PC-3 (cell line): ENCODE results near the gene MAK. TPM values are rescaled to one million over a fixed set of nuclear protein-coding genes. Genes with fewer than 3 reads are reported as not detected.
A peak's percentile ranks its signal among the peaks of the same experiment; 100 is the strongest.
"Not testable (repeated sequence)": the region's sequence is repeated elsewhere in the genome, so short reads cannot be mapped to it uniquely, and the experiment has no call there.

Experiments
- ATAC-seq: fragments of 200-7000 bp; cut with Tn5 transposase; 2 replicates; pipeline ENCODE4 v1.9.1; 2020; ENCODE audit warnings: mild to moderate bottlenecking, moderate library complexity
- BruUV-seq: library from RNA; stranded (reverse); fragments of 400-500 nt; replicated peaks from 2 replicates; lab custom pipeline; 2021; lab: Mats Ljungman, UMichigan
- CTCF ChIA-PET: fragments of 300-600 bp; sonication (Branson Sonifier 250); formaldehyde crosslinking; loops from one replicate; lab custom pipeline; 2022; ENCODE audit warnings: antibody characterized with exemption; lab: Charles Lee
- POLR2A ChIA-PET: fragments of 300-600 bp; sonication (Branson Sonifier 250); formaldehyde crosslinking; loops from one replicate; lab custom pipeline; 2022; ENCODE audit warnings: antibody characterized with exemption; ENCODE audit not compliant: unreplicated experiment; lab: Charles Lee
- DNase-seq: peaks from one replicate; pipeline ENCODE4 v3.0.0-alpha.2; 2015
- H2AFZ ChIP-seq: fragments of 300-600 bp; sonication (generic); 2 replicates; pipeline ENCODE4 v1.6.0; 2016; ENCODE audit warnings: antibody characterized with exemption, low read length
- H3F3A ChIP-seq: fragments of 300-600 bp; sonication (generic); one replicate; pipeline ENCODE4 v1.6.0; 2017; ENCODE audit warnings: antibody characterized with exemption, low read length, control low read depth, mild to moderate bottlenecking; ENCODE audit not compliant: unreplicated experiment
- H3K27ac ChIP-seq: fragments of 300-600 bp; sonication (generic); 2 replicates; pipeline ENCODE4 v1.5.1; 2016; ENCODE audit warnings: mild to moderate bottlenecking, low read length
- H3K27me3 ChIP-seq: fragments of 300-600 bp; sonication (generic); 2 replicates; pipeline ENCODE4 v1.6.1; 2016; ENCODE audit warnings: low read length, mixed read lengths
- H3K36me3 ChIP-seq: fragments of 300-600 bp; sonication (generic); 2 replicates; pipeline ENCODE4 v1.6.1; 2016; ENCODE audit warnings: low read depth, mixed run types, low read length, mixed read lengths
- H3K4me1 ChIP-seq: fragments of 300-600 bp; sonication (generic); 2 replicates; pipeline ENCODE4 v1.5.1; 2016; ENCODE audit warnings: low read length; ENCODE audit not compliant: insufficient read depth
- H3K4me2 ChIP-seq: fragments of 300-600 bp; sonication (generic); 2 replicates; pipeline ENCODE4 v1.6.0; 2016; ENCODE audit warnings: low read length
- H3K4me3 ChIP-seq: fragments of 300-600 bp; sonication (generic); 2 replicates; pipeline ENCODE4 v1.5.1; 2016; ENCODE audit warnings: mild to moderate bottlenecking, low read length, mixed read lengths
- H3K79me2 ChIP-seq: fragments of 300-600 bp; sonication (generic); 2 replicates; pipeline ENCODE4 v1.6.1; 2017; ENCODE audit warnings: low read length, mixed read lengths
- H3K9ac ChIP-seq: fragments of 300-600 bp; sonication (generic); 2 replicates; pipeline ENCODE4 v1.6.0; 2016; ENCODE audit warnings: mild to moderate bottlenecking, low read length
- H3K9me2 ChIP-seq: fragments of 300-600 bp; sonication (generic); replicated peaks from 2 replicates; pipeline ENCODE4 v1.6.1; 2016; ENCODE audit warnings: mixed run types, low read length, mixed read lengths
- H3K9me3 ChIP-seq: fragments of 300-600 bp; sonication (generic); 2 replicates; pipeline ENCODE4 v1.6.1; 2016; ENCODE audit warnings: low read length, mixed read lengths
- H4K20me1 ChIP-seq: fragments of 300-600 bp; sonication (generic); 2 replicates; pipeline ENCODE4 v1.6.1; 2016; ENCODE audit warnings: low read length, mixed read lengths
- EZH2 ChIP-seq: fragments of 300-600 bp; sonication (generic); IDR thresholded peaks from one replicate; pipeline ENCODE4 v1.6.1; 2017; ENCODE audit warnings: antibody characterized with exemption, mild to moderate bottlenecking, low read length; ENCODE audit not compliant: unreplicated experiment
- EZH2phosphoT487 ChIP-seq: fragments of 300-600 bp; sonication (generic); IDR thresholded peaks from 2 replicates; pipeline ENCODE4 v1.6.1; 2018; ENCODE audit warnings: mild to moderate bottlenecking, antibody characterized with exemption, low read length, borderline replicate concordance
- intact Hi-C: fragments of 100-400 bp; cut with micrococcal nuclease; formaldehyde crosslinking; loops from 2 replicates; pipeline ENCODE4 v1.9.0; 2023
- total RNA-seq: library from RNA; depleted of rRNA; stranded (reverse); fragments of >200 nt; gene quantifications from 2 replicates; pipeline ENCODE4 v1.2.3, GENCODE V29; 2014
- TF ChIP-seq, protein P1 (sequence below): fragments of 300-600 bp; sonication (generic); conservative IDR thresholded peaks from 2 replicates; pipeline ENCODE4 v1.5.1; 2017; ENCODE audit warnings: antibody characterized with exemption, low read depth, mild to moderate bottlenecking, low read length

The MAK gene
- total RNA-seq, 1 experiment from 2014 or later, result 0.11 TPM

DNA sequence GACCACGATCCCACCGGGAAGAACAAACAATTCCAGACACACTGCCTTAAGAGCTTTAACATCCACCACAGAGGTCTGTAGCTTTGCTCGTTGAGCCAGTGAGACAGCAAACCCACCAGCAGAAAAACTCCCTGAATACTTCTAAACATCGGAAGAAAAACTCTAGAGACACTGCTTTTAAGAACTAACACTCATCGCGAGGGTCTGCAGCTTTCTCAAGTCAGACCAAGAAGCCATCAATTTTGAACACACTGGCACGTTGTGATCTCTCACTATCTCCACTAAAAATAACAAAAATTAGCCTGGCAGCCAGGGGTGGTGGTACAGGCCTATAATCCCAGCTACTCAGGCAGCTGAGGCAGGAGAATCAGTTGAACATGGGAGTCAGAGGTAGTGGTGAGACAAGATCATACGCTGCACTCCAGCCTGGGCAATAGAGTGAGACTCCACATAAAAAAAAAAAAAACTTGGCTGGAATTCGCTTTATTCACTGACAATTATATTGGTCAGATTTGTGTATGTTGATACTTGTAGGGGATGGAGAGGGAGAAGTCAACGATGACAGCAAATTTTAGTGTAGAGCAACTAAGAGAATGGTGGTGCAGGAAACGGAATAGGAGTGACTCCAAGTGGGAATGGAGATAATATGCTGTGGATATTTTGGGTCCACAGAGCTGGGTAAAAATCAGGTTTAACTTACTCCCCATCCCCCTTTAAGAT lies 116.3 kb downstream of the MAK start:
- no peak for DNase-seq
- BruUV-seq, result no TSS peak
- Histone ChIP-seq H3K9me2 (no peaks in the 10 kb centered on the region), H3K27me3 (no peaks in the 10 kb centered on the region), H4K20me1 (no peaks in the 10 kb centered on the region), H3K27ac (peak overlapping the region; percentile 67), H3K4me2 (peak overlapping the region; percentile 88), H3K9me3 (0 out of 2 replicates have a peak, but pooled peaks cover 5% of the 10 kb centered on the region), H3K9ac (peak overlapping the region; percentile 93), H3K4me1 (peaks cover 24% of the 10 kb centered on the region), H3K4me3 (peak overlapping the region; percentile 88), H3K36me3 (peaks cover 3% of the 10 kb centered on the region; the same call in 1 of the 2 replicates), H3K79me2 (peaks cover 32% of the 10 kb centered on the region), H3F3A (no peaks in the 10 kb centered on the region), H2AFZ (peak overlapping the region; percentile 91)
- ChIA-PET POLR2A (interaction anchor here (0.5 to 1.5 kb wide), 6 partner anchors 25 to 315 kb away, joined by 3 to 15 read pairs (median 6); partner anchors contain the start of genes C6orf52, PAK1IP1 and TMEM14B), CTCF (interaction anchor here (1.0 kb wide), 1 partner anchor 79 kb away, joined by 4 read pairs; no protein-coding TSS in a partner anchor)
- TF ChIP-seq, protein P1, sequence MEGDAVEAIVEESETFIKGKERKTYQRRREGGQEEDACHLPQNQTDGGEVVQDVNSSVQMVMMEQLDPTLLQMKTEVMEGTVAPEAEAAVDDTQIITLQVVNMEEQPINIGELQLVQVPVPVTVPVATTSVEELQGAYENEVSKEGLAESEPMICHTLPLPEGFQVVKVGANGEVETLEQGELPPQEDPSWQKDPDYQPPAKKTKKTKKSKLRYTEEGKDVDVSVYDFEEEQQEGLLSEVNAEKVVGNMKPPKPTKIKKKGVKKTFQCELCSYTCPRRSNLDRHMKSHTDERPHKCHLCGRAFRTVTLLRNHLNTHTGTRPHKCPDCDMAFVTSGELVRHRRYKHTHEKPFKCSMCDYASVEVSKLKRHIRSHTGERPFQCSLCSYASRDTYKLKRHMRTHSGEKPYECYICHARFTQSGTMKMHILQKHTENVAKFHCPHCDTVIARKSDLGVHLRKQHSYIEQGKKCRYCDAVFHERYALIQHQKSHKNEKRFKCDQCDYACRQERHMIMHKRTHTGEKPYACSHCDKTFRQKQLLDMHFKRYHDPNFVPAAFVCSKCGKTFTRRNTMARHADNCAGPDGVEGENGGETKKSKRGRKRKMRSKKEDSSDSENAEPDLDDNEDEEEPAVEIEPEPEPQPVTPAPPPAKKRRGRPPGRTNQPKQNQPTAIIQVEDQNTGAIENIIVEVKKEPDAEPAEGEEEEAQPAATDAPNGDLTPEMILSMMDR, result no peak
- TF ChIP-seq EZH2phosphoT487 (no peak), EZH2 (no peak)
- intact Hi-C loops, result loop anchor here (1.0 to 2.0 kb wide), 3 partner anchors 25 to 79 kb away; partner anchors contain the start of genes C6orf52, PAK1IP1 and TMEM14B
- ATAC-seq, result no peak

DNA sequence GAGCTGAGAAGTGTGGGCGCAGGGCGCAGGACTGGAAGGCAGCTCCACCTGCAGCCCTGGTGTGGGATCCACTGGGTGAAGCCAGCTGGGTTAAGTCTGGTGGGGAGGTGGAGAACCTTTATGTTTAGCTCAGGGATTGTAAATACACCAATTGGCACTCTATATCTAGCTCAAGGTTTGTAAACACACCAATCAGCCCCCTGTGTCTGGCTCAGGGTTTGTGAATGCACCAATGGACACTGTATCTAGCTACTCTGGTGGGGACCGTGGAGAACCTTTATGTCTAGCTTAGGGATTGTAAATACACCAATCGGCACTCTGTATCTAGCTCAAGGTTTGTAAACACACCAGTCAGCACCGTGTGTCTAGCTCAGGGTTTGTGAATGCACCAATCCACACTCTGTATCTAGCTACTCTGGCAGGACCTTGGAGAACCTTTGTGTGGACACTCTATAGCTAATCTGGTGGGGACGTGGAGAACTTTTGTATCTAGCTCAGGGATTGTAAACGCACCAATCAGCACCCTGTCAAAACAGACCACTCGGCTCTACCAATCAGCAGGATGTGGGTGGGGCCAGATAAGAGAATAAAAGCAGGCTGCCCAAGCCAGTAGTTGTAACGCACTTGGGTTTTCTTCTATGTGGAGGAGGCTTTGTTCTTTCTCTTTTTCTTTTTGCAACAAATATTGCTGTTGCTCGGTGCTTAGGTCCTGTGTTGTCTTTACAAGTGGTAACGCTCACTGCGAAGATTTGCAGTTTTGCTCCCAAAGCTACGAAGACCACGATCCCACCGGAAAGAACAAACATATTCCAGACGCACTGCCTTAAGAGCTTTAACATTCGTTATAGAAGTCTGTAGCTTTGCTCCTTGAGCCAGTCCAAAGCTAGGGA lies 117.1 kb downstream of the MAK start:
- H3K27me3 ChIP-seq, H3K9me2 ChIP-seq, H3K9me3 ChIP-seq, BruUV-seq, H4K20me1 ChIP-seq, CTCF ChIA-PET, H3F3A ChIP-seq, ATAC-seq, H3K36me3 ChIP-seq, intact Hi-C loops: not testable (repeated sequence)
- Histone ChIP-seq H3K4me2 (peak overlapping the region; percentile 88), H3K27ac (peak overlapping the region; percentile 29), H3K79me2 (peaks cover 32% of the 10 kb centered on the region), H3K4me1 (peaks cover 24% of the 10 kb centered on the region), H2AFZ (peak overlapping the region; percentile 86), H3K4me3 (peak overlapping the region; percentile 74), H3K9ac (peak overlapping the region; percentile 77)
- POLR2A ChIA-PET, result interaction anchor here (0.7 kb wide), 1 partner anchor 79 kb away, joined by 13 read pairs; no protein-coding TSS in a partner anchor
- peak; percentile 45 for DNase-seq

DNA sequence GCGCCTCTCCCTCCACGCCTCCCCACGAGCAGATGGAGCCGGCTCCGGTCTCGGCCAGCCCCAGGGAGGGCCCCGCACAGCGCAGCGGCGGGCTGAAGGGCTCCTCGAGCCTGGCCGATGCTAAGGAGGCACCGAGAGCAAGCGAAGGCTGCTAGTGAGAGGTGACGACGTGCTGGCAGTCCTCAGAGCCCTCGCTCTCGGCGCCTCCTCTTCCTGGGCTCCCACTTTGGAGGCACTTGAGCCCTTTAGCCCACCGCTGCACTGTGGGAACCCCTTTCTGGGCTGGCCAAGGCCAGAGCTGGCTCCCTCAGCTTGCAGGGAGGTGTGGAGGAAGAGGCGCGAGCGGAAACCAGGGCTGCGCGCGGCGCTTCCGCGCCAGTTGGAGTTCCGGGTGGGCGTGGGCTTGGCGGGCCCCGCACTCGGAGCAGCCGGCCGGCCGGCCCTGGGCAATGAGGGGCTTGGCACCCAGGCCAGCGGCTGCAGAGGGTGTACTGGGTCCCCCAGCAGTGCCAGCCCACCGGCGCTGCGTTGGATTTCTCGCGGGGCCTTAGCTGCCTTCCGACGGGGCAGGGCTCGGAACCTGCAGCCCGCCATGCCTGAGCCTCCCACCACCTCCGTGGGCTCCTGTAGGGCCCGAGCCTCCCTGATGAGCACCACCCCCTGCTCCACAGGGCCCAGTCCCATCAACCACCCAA lies 117.9 kb downstream of the MAK start:
- peak overlapping the region; percentile 86 for H2AFZ ChIP-seq

More for the DNA sequence above, 117.9 kb downstream of the MAK start:
- ChIA-PET POLR2A (interaction anchor here (0.6 to 1.2 kb wide), 2 partner anchors 10 to 38 kb away, joined by 4 to 5 read pairs; no protein-coding TSS in a partner anchor), CTCF (no interaction called here)
- peaks cover 24% of the 10 kb centered on the region for H3K79me2 ChIP-seq
- peak overlapping the region; percentile 77 for H3K9ac ChIP-seq
- peak; percentile 18 for ATAC-seq
- intact Hi-C loops, result no loop called here
- H3K9me2 ChIP-seq, result no peaks in the 10 kb centered on the region
- DNase-seq, result peak; percentile 43
- BruUV-seq, result no TSS peak
- no peaks in the 10 kb centered on the region for H3K27me3 ChIP-seq
- 0 out of 2 replicates have a peak, but pooled peaks cover 5% of the 10 kb centered on the region for H3K9me3 ChIP-seq
- H3F3A ChIP-seq, result no peaks in the 10 kb centered on the region
- H4K20me1 ChIP-seq, result no peaks in the 10 kb centered on the region
- TF ChIP-seq EZH2, result no peak
- TF ChIP-seq, protein P1, result no peak
- H3K4me1 ChIP-seq, result peaks cover 24% of the 10 kb centered on the region
- H3K4me2 ChIP-seq, result peak overlapping the region; percentile 87
- peak overlapping the region; percentile 29 for H3K27ac ChIP-seq
- H3K36me3 ChIP-seq, result no peaks in the 10 kb centered on the region
- peak overlapping the region; percentile 74 for H3K4me3 ChIP-seq
